B cell (primary cell): ENCODE data around the gene PPM1M.

ENCODE experiments used
- CTCF ChIP-seq: fragments of 200-600 bp; IDR thresholded peaks from one replicate; pipeline ENCODE4 v1.8.0; 2022; ENCODE audit warnings: antibody characterized with exemption, mild to moderate bottlenecking
- EZH2 ChIP-seq: IDR thresholded peaks from 2 replicates; pipeline ENCODE4 v1.6.1; 2012; ENCODE audit warnings: borderline replicate concordance, low read depth, mild to moderate bottlenecking, moderate library complexity, low read length; ENCODE audit not compliant: insufficient read depth, poor library complexity, severe bottlenecking

- TF ChIP-seq CTCF: peak; percentile 68
- no peak for TF ChIP-seq EZH2
Measured at GRCh38 chr3:52238761-52239701, 6.5 kb upstream of the PPM1M start, which contains the start of gene TWF2.
